ENCODE data around the gene RAD51D. TPM values are rescaled to one million over a fixed set of nuclear protein-coding genes. Genes with fewer than 3 reads are reported as not detected.

RAD51D gene
- polyA plus RNA-seq, 4 donors, result 9.8 to 14.5 (median 12.9) TPM

Other genes with a start within 250 kb of the RAD51D start
- 1 to 10 TPM; 4.3 to 7.4 (median 5.6) TPM for gene CCT6B, start 158.4 kb downstream of the RAD51D start, polyA plus RNA-seq (ENCODE audit: insufficient read length in 4 of 4)
- gene ZNF830, start 158.3 kb downstream of the RAD51D start, polyA plus RNA-seq (ENCODE audit: insufficient read length in 4 of 4), result 10 to 100 TPM; 23.8 to 29.0 (median 25.9) TPM
- gene LIG3, start 139.3 kb downstream of the RAD51D start, polyA plus RNA-seq (ENCODE audit: insufficient read length in 4 of 4), result 10 to 100 TPM; 30.1 to 45.9 (median 37.3) TPM
- 10 to 100 TPM; 17.8 to 25.2 (median 22.9) TPM for gene RFFL, start 56.2 kb downstream of the RAD51D start, polyA plus RNA-seq (ENCODE audit: insufficient read length in 4 of 4)
- under 1 TPM in 3 of 4 donors, not detected in 1; 0.22 to 0.27 (median 0.27) TPM for gene FNDC8, start 1.8 kb upstream of the RAD51D start, polyA plus RNA-seq (ENCODE audit: insufficient read length in 4 of 4)
- gene NLE1, start 22.4 kb upstream of the RAD51D start, polyA plus RNA-seq (ENCODE audit: insufficient read length in 4 of 4), result 10 to 100 TPM; 16.7 to 22.8 (median 17.8) TPM
- gene UNC45B, start 28.0 kb upstream of the RAD51D start, polyA plus RNA-seq (ENCODE audit: insufficient read length in 4 of 4), result under 1 TPM; 0.06 to 0.16 (median 0.15) TPM
- gene SLC35G3, start 74.5 kb upstream of the RAD51D start, polyA plus RNA-seq (ENCODE audit: insufficient read length in 4 of 4), result not detected
- gene SLFN5, start 123.2 kb upstream of the RAD51D start, polyA plus RNA-seq (ENCODE audit: insufficient read length in 4 of 4), result 10 to 100 TPM; 13.1 to 15.4 (median 14.2) TPM